ENCODE measurements around the gene CDKL1.

- TF ChIP-seq CTCF (IDR thresholded peaks at IDR 0.05; ENCODE audit: borderline replicate concordance, extremely low read depth, low read length, poor library complexity, severe bottlenecking) (no peak), EZH2 (IDR thresholded peaks at IDR 0.05; ENCODE audit: borderline replicate concordance, low read depth, low read length, severe bottlenecking) (no peak)
Measured at GRCh38 chr14:50352584-50352983, 44.1 kb downstream of the CDKL1 start.

Data from DND-41 (cell line).